H1 (cell line): Measurements from ENCODE around the gene UNC93A. TPM values are rescaled to one million over a fixed set of nuclear protein-coding genes. Genes with fewer than 3 reads are reported as not detected.

Source experiments
- CHD2 ChIP-seq: IDR thresholded peaks from 2 replicates; pipeline ENCODE4 v1.6.1; 2012; ENCODE audit warnings: low read length, improper control_type of control experiment
- polyA plus RNA-seq, 7 experiments: library from polyadenylated mRNA; depleted of rRNA in 3 of 7; stranded (reverse) in 5 of 7; unstranded in 2 of 7; fragments of >200 nt in 5 of 7; fragments of 200-250 nt in 2 of 7; gene quantifications; 1 replicate in 5 of 7; 2 replicates in 1 of 7; 4 replicates in 1 of 7; pipeline versions ENCODE4 v1.2.1 to v1.2.3, GENCODE V29; 2011 to 2013; ENCODE audit warnings: missing spikeins in 2 of 7, mixed read lengths in 2 of 7
- total RNA-seq: library from RNA; stranded (reverse); fragmentation: NEBNext Ultra II Directional; extraction: Animal tissue kit (Norgen Biotek cat#: 25700); gene quantifications from 2 replicates; pipeline ENCODE4 v1.2.1, GENCODE V29; 2021

Gene UNC93A
- total and polyA plus RNA-seq, 2 of the 8 experiments (the other 6 are each of a cell fraction or from before 2014, with no cell fraction given), result 0.39 TPM; not detected in 1

DNA sequence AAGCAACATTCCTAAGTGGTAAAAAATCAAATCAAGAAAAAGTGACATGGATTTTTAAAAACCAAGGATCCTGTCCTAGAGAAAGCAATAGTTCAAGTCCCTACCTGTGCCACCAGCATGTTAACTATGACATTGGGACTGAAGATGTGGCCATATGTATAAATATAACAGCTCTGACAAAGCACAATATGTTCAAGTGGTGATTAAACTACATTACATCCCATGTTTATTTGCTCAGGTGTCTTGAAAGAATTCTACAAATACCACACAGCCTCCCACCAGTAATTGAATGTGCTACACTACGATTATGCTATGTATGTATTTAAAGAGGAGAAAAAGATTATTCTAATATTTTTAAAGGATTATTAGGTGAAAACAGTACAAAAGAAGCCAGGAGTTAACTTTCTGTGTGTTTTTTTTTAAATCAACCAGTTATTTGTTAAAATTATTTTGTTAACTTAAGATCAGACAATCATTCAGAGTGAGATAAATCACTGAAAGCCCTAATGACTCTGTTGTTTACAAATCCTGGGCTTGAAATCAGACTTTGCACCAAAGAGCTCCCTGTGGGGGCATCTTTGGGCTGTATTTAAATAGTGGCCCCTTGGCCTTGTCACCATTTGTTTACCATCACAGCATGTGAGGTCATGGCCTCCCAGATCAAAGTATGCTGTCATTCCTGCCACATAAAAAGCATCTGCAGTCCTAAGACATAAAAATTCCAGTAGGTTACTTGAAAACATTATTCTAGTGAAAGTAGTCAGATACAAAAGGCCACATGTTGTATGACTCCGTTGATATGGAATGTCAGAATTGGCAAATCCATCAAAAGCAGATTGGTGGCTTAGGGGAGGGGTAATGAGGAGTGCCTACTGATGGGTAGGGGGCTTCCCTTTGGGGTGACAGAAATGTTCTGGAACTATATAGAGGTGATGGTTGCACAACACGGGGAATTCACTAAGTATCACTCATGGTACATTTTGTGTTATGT is 50.8 kb downstream of the UNC93A start (continued):
- TF ChIP-seq CHD2, result no peak
